Inferior parietal cortex (tissue), 1 donor: ENCODE measurements around the gene NKX2-8.

Experiments used
- DNase-seq: peaks from one replicate; pipeline ENCODE4 v3.0.0-alpha.2; 2016; ENCODE audit errors: extremely low spot score

NKX2-8 gene

DNA sequence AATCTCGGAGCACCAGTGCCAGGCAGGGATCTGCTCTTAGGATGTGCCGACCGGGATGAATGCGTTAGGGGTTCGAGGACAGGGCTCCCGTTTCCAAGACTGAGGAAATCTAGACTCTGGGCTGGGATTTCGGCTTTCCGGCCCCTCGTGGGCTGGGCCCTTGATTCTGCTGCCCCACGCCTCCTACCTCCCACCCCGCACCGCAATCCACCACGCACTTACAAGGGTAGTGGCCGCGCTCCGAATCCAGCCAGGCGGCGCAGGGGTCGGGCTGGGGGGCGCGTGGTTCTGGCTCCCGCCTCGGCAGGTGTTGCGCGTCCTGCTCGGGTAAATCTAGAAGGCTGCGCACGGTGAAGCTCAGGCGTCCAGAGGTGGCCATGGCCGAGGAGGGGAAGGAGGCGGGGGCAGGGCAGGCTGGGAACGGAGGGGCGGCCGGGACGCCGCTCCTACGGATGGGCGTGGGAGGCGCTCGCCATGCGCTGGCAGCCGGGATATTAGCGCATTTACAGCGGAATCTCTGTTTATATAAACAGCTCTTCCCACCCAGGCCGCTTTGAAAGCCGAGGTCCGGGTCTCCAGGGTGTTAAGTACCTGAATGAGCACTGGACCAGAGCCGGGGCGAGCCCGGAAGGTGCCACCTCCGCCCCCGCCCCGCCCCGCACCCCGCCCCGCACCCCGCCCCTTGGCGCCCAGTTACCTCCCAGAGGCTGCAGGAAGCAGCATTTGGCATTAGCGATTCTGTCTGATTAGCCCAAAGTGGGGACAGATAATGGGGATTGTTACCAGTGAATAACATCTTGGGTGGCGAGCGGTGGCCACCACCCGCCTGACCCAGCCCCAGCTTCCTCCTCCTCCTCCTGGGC lies at the start of gene NKX2-8:
TSS of gene NKX2-8 (minus strand) at position 604 of the 863 bp plus-strand sequence. CDS start at position 379, 225 bp downstream.
- no peak for DNase-seq

DNA sequence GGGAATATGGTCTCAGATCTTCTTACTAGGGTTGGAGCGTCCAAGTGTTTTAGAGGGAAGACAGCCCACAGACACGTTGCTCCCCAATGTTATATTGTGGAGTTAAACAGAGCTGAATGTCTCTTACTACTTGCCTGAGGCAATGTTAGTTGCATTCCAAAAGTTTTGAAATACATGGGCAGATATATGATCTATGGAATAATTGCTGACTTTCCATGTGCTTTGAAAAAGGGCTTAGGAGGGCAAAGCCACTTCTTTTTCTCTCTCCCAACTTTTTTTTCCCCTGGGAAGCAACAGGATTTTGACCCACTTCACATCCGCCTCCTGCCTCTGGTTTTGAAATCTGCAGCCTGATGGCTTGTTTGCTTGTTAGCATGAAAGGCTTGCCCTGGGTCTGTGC lies 45.6 kb upstream of the NKX2-8 start:
- no peak for DNase-seq

DNA sequence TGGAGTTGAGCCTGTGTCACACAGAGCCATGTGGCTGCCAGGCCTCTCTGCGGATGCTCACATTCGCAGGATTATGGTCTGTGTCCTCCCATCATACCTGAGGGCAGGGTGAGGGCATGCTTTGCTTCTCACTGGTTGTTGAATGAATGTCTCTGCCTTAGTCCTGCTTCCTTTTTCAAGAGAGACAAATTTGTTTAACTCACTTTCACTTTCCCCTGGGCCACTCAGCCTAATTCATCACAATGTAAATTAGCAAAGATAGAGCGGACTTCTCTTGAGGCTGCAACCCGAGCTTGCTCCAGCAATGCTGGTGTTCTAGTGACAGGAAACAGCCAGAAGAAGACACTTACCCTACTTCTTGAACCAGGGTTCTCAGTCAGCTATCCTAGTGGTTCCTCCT lies 43.7 kb upstream of the NKX2-8 start:
- no peak for DNase-seq

DNA sequence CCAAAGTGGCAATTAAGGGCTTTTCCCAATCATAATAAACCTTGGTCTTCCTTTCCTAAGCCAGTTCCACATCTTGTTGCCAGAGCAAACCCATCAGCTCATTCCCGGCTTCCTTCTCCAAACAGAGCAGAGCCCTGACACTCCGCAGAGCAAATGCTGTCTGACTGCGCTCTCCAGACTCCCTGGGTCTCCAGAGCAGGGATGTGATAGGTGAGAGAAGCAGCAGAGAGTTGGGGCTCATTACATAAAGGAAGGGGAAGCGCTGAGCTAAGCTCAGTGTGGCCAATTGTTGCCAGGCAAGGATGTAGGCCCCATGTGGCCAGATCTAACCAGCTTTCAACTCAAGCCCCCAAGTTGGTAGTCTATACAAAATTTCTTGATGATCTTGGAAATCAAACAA lies 43.0 kb upstream of the NKX2-8 start:
- no peak for DNase-seq

DNA sequence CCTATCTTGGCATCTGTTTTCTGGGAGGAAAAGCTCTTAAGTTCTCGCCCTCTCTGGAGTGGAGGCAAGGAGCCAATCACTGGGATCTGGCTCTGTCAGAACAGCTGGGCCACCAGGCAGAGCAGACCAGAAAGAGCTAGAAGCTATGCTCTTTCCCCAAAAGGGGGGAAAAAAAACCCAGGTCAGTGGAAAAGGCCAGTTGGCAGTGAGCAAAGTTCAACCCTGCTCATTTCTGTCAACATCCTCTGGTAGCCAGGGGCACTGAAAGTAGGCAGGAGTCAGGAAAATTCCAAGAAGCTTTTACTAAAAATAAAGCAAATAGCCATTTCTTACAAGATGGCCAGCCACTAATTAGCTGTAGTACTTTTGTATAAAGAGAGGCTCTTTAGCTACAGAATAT lies 42.6 kb upstream of the NKX2-8 start:
- DNase-seq: no peak

DNA sequence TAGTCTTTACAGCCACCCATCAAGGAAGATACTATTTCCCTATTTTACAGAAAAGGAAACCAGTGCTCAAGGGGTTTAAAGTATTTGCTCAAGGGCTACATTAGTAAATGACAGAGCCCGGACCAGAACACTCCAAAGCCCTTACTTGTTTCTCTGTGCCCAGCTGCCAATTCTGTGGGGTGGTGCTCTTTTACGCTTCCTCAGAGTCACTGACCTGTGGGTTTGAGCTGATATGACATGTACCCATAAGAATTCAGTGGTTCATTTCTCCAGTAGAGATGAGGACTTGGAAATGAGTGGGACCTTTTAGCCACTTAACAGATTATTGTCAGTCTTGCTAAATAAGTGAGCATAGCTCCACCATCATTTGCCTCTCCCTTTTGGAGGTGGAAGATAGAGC lies 37.4 kb upstream of the NKX2-8 start:
- no peak for DNase-seq

DNA sequence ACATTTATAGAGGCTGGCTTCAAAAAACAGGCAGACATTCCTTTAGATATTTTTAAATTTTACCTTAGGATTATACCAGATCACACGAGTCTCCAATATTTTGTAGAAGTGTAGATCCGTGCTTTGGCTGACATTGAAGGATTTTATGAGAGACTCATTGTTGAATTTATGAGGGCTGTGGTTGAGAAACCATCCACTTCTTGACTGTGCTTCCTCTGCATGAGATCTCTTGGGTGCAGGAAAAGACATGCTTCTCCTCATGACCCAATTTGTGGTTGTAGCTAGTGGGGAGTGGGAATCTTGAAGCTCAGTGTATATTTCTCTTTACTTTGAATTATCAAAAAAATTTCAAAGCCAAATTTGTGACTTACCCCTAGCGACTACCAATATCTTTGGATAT lies 36.7 kb upstream of the NKX2-8 start:
- no peak for DNase-seq

DNA sequence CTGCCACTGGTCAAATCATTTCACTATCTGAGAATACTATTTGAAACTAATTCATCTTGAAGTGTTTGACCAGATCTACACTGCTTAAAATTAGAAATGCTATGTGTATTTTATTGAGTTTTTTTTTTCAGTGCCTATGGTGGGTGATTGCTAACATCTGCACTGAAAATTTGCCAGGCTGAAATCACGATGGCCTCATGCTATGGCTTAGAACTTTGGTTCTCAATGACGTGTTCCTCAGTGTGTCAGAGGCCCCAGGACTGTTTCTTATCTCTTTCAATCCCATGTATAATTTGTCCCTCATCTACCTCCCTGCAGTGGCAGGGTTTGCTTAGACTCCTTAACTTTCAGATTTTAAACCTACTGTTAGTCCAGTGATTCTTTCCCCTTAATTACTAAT lies 36.2 kb upstream of the NKX2-8 start:
- DNase-seq: no peak

DNA sequence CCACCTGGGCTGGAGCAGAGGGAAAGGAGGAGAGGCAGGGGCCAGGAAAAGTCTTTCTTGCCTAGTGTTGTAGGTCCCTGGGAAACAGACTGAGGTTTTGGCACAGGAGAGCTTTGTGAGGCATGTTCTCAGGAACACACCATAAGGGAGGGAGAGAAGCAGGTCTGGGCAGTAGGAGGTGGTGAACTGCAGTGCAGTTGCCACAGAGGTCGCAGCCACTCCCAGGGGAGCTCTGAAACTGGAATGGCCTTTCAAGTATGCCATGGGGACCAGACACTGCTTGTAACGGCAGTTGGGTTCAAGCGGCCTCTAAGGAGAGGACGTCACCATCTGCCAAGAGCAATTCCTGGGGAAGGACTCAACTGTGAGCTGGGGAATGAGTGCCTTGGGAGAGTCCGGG lies 35.4 kb upstream of the NKX2-8 start:
- no peak for DNase-seq

DNA sequence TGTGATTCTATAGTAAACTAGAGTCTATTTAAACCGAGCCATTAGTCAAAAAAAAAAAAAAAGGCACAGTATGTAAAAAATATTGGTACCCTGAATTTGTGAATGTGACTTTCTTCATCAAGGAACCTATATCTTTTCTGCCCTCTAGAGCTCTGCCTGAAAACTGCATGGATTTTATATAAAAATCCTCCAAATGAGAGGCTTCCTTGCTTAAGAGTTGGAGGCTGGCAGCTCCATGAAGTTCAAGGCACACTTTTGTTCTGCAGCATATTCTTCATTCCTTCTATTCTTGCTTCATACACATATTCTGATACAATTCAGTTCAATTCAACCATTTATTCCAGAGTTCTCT lies 23.1 kb upstream of the NKX2-8 start:
- DNase-seq: no peak

DNA sequence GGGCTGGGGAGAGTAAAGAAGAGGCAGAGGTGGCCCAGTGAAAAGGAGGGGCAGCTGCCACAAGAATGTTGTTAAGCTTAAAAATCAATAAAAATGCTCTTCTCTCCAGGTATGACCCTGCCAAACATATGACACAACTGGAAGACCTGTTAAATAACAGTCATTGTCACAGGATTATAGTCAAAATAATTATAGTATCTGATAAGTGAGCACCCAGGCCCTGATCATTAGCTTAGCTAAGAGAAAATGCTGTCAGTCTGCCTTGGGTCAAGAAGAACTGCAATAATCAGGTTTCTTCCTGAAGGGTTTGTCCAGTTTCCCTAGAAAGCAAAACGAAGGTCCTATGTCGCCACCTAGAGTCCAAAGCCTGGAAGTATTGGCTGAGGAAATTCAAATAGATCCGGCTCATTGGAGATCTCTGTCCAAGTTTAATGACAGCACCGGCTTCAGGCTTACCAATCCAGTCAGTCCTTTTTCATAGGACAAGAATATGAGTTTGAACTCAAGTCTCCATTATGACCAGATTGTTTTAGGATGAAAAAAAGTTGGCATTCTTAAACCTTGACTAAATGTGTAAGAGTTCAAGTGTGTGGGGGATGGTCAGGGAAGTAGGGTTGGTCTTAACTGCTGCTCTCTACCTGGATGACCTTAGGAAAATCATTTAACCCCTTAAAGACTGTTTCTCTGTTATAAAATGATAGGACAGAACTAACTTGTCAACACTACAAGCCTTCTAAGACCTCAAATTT lies 22.5 kb upstream of the NKX2-8 start:
- DNase-seq: peak; percentile 92

DNA sequence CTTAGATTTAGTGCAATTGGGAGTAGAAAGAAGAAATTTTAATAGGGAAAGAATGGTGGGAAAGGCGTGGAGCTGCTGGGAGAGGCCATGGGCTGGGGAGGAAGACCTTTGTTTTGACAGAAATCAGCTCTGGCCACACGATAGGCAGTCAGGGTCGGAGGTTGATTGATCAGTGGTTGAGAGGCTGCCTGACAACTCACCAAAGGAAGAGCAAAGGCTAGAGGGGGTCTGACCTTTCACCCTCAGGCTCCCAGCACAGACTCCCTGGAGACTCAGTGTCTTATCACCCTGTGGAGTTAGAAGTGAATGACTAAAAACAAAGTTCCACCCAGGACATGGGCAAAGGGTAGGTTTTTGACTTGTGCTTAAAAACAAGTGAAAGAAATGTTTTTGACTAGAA lies 18.0 kb upstream of the NKX2-8 start:
- DNase-seq: no peak

DNA sequence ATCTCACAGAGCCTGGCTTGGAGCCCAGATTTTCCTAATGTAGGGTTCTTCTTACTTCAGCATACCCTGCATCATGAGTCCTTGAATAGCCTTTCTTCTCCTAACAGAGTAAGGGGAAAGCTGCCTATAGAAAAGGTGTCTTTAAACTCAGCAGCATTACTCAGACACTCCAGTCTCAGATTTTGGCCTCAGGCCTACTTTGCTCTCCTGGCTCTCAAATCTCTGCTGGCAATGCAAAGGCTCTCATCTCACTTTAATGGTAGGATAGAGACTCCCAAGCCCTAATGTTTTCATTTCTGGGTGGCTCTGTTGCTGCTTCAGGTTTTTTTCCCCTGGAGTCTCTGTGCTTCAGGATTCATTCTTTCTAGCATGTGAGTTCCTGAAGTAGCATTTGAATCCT lies 9.1 kb upstream of the NKX2-8 start:
- no peak for DNase-seq

DNA sequence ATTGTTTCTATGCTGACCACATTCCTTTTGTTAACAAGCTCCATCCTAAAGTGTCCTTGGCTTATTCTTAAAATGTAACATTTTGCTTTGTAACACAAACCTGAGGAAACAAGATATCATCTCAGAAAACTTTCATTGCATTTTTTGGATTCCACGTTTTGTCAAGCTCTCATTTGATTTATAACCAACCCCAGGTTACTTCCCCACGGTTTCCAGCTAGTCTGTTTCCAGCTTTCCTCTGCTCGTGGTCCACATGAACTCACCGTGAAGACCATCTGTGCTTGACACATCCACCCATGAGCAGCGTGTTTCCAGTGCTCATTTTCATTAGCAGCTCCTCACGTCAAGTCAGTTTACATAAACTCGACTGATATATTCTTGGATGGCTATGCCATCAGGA lies 6.4 kb upstream of the NKX2-8 start:
- no peak for DNase-seq

DNA sequence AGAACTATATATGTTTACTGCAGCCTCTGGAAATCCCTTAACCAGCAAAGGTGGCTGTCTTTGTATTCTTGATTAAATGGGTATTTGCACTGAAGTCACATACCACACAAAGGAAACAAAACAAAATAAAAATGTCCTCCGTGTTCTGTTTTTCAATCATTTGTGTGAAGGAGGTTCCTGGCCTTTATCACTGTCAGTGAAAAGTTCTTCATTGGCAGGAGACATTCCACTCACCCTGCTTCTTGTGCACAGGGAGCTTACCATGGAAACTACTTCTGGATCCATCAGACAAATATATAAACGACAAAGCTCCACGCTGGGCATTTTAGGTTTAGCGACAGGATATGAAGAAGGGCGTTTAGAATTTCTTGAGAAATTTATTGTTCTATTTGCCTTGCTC lies 5.7 kb upstream of the NKX2-8 start:
- no peak for DNase-seq

DNA sequence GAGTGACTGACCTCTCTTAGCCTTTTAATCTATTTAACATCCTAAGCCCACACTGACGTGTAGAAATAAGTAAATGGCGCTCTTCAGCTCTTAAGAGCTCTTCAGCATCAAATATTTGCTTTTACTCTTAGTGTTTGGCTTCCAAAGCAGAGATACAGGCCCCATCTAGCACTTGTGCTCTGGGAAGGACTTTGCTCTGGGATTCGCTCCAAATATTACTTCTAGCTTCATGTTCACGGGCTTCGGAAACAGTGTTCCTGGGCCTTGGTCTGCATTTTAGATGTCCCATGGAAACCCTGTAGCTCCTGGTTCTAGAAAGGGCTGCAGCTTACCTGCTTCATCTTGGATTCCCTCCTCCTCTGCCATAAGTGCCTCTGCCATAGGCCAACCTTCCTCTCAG lies 2.7 kb upstream of the NKX2-8 start:
- DNase-seq: no peak

DNA sequence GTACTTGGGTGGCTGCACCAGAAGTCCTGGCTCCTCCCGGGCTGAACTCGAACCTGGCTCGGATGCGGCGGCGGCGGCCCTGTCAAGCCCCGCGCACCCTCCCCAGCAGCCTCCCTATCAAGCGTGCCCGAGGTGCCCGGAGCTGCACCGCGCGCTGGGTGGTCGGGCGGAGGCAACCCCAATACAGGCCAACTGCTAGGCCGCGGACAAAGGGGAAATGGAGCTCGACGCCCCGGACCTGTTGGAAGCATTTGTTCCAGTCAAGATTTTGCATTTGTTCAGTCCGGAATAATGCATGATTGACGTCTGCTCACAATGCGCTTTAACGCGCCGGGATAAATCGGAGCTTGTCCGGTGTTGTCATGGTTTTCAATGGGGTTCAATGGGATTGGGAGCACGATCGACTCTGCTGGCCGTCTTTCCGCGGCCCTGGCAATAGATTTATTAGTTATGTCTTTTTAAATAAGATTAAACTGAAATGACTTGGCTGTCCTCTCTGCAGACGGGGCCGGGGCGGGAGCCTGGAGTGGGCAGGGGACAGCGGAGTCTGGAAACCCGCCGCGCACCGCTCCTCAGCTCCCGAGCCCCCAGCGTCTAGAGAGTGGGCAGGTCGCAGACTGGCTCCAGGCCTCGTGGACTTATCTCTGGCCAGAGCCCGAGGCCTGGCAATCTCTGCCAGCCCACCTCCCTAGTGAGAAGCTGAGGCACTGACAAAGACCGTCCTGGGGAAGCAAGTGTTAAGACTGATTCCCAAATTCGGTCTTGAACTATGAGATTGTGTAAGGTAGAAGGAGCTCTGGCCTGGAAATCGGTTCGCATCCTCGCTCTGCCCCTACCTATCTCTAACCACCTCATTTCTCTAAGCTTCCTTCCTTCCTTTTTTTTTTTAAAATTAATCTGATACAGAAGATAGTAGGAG lies 1.7 kb upstream of the NKX2-8 start:
- no peak for DNase-seq

DNA sequence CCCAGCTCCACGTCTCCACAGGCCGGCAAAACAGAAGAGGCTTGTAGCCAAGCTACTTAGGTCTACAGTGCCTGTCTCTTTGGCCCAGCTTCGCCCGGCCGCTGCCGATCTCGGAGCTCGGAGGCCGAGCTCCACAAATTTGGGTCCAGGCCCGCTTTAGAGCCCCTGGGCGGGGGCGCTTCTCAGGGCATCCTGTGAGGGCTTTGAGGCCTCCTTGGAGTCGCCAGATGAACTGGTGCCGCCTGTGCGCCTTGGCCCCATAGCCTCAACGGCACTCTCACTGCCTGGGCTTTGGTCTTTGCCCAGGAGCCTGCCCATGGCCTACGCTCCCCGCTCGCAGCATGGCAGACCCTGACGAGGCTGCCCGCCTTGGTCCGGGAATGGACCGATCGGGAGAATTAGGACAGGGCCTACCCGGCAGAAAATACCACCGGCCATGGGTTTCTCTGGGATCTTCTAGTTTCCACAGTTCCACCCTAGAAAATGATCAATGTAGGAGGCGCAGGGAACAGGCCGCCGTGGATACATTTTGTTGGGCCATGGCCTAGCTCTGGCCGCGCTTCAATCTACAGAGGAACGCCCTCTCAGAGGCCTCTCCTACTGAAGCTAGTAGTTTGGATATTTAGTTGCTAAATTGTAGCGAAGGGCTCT lies 953 bp upstream of the NKX2-8 start:
- no peak for DNase-seq

DNA sequence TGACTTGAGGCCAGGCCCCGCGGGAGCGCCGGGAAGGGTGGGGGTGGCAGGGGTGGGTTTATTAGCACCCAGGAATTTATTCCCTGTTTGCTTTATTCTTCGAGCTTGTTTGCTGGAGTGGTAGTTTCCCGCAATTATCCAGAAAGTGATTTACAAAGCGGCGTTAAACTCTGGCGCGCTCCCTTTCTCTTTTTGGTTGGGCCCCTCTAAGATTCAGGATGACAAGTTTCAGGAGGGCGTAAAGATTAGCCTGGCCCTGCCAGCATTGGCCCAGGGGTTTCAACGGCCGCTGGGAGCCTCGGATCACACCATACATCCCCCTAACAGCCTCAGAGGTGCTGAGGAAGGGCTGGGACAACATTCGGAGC lies 444 bp upstream of the NKX2-8 start:
- DNase-seq: no peak

DNA sequence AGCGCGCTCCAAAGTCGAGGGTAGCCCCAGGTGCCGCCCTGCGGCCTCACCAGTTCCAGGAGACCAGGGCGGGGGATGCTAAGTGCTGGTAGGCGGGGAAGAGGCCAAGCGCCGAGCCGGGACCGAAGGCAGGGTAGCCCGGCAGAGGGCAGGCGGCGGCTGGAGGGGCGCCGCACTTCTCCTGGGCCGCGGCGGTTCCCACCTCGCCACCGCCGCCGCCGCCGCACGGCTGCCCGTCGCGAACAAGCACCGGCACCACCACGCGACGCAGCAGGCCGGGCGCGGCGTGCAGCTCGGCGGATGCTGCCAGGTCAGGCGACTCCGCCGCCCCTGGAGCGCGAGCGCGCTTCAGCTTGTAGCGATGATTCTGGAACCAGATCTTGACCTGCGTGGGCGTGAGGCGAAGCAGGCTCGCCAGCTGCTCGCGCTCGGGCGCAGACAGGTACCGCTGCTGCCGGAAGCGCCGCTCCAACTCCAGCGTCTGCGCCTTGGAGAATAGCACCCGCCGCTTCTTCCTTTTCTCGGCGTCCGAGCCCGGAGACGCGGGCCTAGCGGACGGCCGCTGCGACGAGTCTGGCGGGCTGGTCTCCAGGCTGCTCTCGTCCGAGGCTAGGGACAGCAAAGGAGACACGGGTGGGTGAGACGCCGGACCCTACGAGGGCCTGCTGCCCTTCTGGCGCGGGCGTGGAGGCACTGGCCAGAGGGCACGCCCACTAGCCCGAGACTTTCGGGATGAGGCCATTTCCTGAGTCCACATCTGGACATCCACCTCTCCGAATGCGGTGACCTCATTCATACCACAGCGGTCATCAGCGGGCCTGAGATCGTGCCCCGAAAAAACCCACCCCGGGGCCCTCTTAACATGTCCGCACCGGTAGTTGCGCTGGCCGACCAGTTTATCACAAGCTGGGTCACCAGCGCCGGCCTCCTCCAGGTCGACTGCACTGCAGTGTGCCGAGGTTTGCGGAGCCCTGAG lies 1.3 kb downstream of the NKX2-8 start:
- DNase-seq: no peak
